A549 (cell line): Measurements from ENCODE around the gene TMEM217. TPM values are rescaled to one million over a fixed set of nuclear protein-coding genes. Genes with fewer than 3 reads are reported as not detected.

Experiments used
- ATAC-seq, 2 experiments: fragments of 200-7000 bp in 1 of 2; fragments of >200 bp in 1 of 2; cut with Nextera tagmentation in 1 of 2; cut with Tn5 transposase in 1 of 2; 3 replicates each; pipeline versions ENCODE4 v1.8.0 to v1.9.1; 2018 to 2020; ENCODE audit warnings: mild to moderate bottlenecking in 1 of 2, moderate library complexity in 1 of 2
- CTCF ChIA-PET: fragments of 300-600 bp; sonication (Branson Sonifier 250); formaldehyde crosslinking; extraction: SDS; loops from one replicate; lab custom pipeline; 2021; ENCODE audit warnings: antibody characterized with exemption, inconsistent platforms; lab: Yijun Ruan, JAX
- POLR2A ChIA-PET: fragments of 350-600 bp; formaldehyde crosslinking; extraction: SDS; loops from one replicate; lab custom pipeline; 2021; ENCODE audit warnings: antibody characterized with exemption, inconsistent platforms; lab: Yijun Ruan, JAX
- DNase-seq, 2 experiments: peaks; one replicate each; pipeline versions ENCODE4 v3.0.0 to v3.0.0-alpha.2; 2011 to 2016; ENCODE audit warnings: low read depth in 1 of 2, low spot score in 1 of 2
- FAIRE-seq: peaks from 2 replicates; lab custom pipeline; 2011; peaks lifted over from hg19 to GRCh38; lab: Jason Lieb, UNC
- H3K27ac ChIP-seq, 2 experiments: fragments of >200 bp; sonication (Bioruptor Twin); formaldehyde crosslinking; 3 replicates each; pipeline ENCODE4 v1.5.1; 2016 to 2017
- H3K4me1 ChIP-seq: fragments of >200 bp; sonication (Bioruptor Twin); formaldehyde crosslinking; 3 replicates; pipeline ENCODE4 v1.6.1; 2016
- H3K4me2 ChIP-seq: fragments of >200 bp; sonication (Bioruptor Twin); formaldehyde crosslinking; 3 replicates; pipeline ENCODE4 v1.6.1; 2016
- H3K4me3 ChIP-seq: fragments of >200 bp; sonication (Bioruptor Twin); formaldehyde crosslinking; 3 replicates; pipeline ENCODE4 v1.5.1; 2016
- H3K9me3 ChIP-seq: fragments of >200 bp; sonication (Bioruptor Twin); formaldehyde crosslinking; 3 replicates; pipeline ENCODE4 v1.6.1; 2016
- CEBPB ChIP-seq, 2 experiments: fragments of >200 bp in 1 of 2; sonication (Bioruptor Twin) in 1 of 2; formaldehyde crosslinking in 1 of 2; IDR thresholded peaks; 2 replicates each; pipeline ENCODE4 v1.6.1; 2012 to 2016
- CHD2 ChIP-seq: fragments of 150-350 bp; IDR thresholded peaks from 2 replicates; pipeline ENCODE4 v1.6.1; 2014; ENCODE audit warnings: low read length; ENCODE audit not compliant: partially characterized antibody
- CTCF ChIP-seq: fragments of >200 bp; sonication (Bioruptor Twin); formaldehyde crosslinking; IDR thresholded peaks from 3 replicates; pipeline ENCODE4 v1.5.1; 2016
- E2F6 ChIP-seq: IDR thresholded peaks from 2 replicates; pipeline ENCODE4 v1.6.1; 2012; ENCODE audit warnings: low read depth, borderline replicate concordance
- ELK1 ChIP-seq: fragments of 150-350 bp; IDR thresholded peaks from 2 replicates; pipeline ENCODE4 v1.6.1; 2014; ENCODE audit warnings: low read depth, mild to moderate bottlenecking, low read length
- FOSB ChIP-seq: fragments of 250-450 bp; sonication (Bioruptor Pico); IDR thresholded peaks from 2 replicates; pipeline ENCODE4 v1.5.0; 2020; ENCODE audit warnings: mild to moderate bottlenecking, moderate library complexity
- HDAC2 ChIP-seq: fragments of 200-600 bp; sonication (generic); IDR thresholded peaks from 2 replicates; pipeline ENCODE4 v1.6.1; 2016
- HMGXB4 ChIP-seq: fragments of 250-450 bp; sonication (Bioruptor Pico); IDR thresholded peaks from 2 replicates; pipeline ENCODE4 v1.5.0; 2021; ENCODE audit warnings: mild to moderate bottlenecking, moderate library complexity, borderline replicate concordance
- HOXB13 ChIP-seq: fragments of 250-450 bp; sonication (Bioruptor Pico); IDR thresholded peaks from 2 replicates; pipeline ENCODE4 v1.5.0; 2020; ENCODE audit warnings: low read depth, mild to moderate bottlenecking, moderate library complexity
- HOXB5 ChIP-seq: fragments of 250-450 bp; sonication (Bioruptor Pico); IDR thresholded peaks from 2 replicates; pipeline ENCODE4 v1.5.0; 2020; ENCODE audit warnings: mild to moderate bottlenecking, moderate library complexity
- KDM1A ChIP-seq: fragments of 200-600 bp; sonication (generic); IDR thresholded peaks from 2 replicates; pipeline ENCODE4 v1.6.1; 2016; ENCODE audit warnings: low read depth, mild to moderate bottlenecking
- MAFK ChIP-seq: fragments of 450-650 bp; IDR thresholded peaks from 2 replicates; pipeline ENCODE4 v1.6.1; 2014; ENCODE audit not compliant: partially characterized antibody
- MAZ ChIP-seq: fragments of 150-350 bp; IDR thresholded peaks from 2 replicates; pipeline ENCODE4 v1.6.1; 2014; ENCODE audit warnings: antibody characterized with exemption, low read depth, low read length, borderline replicate concordance
- NPAS2 ChIP-seq: fragments of 250-450 bp; sonication (Bioruptor Pico); IDR thresholded peaks from 2 replicates; pipeline ENCODE4 v1.8.0; 2022; ENCODE audit warnings: mild to moderate bottlenecking, moderate library complexity, borderline replicate concordance
- POLR2A ChIP-seq: IDR thresholded peaks from 2 replicates; pipeline ENCODE4 v1.6.1; 2012; ENCODE audit warnings: mild to moderate bottlenecking, low read length
- RAD21 ChIP-seq, 2 experiments: fragments of >200 bp in 1 of 2; sonication (Bioruptor Twin) in 1 of 2; formaldehyde crosslinking in 1 of 2; IDR thresholded peaks in 1 of 2; conservative IDR thresholded peaks in 1 of 2; 2 replicates in 1 of 2; 3 replicates in 1 of 2; pipeline ENCODE4 v1.6.1; 2012 to 2018; ENCODE audit warnings: inconsistent platforms in 1 of 2
- RCOR1 ChIP-seq: fragments of 150-350 bp; IDR thresholded peaks from 2 replicates; pipeline ENCODE4 v1.6.1; 2014; ENCODE audit warnings: antibody characterized with exemption, low read length, low read depth
- SMC3 ChIP-seq: fragments of >200 bp; sonication (Bioruptor Twin); formaldehyde crosslinking; IDR thresholded peaks from 3 replicates; pipeline ENCODE4 v1.6.1; 2018; ENCODE audit warnings: inconsistent platforms
- SREBF2 ChIP-seq: fragments of 450-650 bp; IDR thresholded peaks from 2 replicates; pipeline ENCODE4 v1.6.1; 2014; ENCODE audit warnings: mild to moderate bottlenecking, moderate library complexity
- TP53 ChIP-seq: fragments of 250-450 bp; sonication (Bioruptor Pico); IDR thresholded peaks from 2 replicates; pipeline ENCODE4 v1.5.0; 2021; ENCODE audit warnings: mild to moderate bottlenecking, moderate library complexity
- USF2 ChIP-seq: fragments of 450-650 bp; IDR thresholded peaks from 2 replicates; pipeline ENCODE4 v1.6.1; 2014; ENCODE audit warnings: antibody characterized with exemption
- ZSCAN20 ChIP-seq: fragments of 250-450 bp; sonication (Bioruptor Pico); IDR thresholded peaks from 2 replicates; pipeline ENCODE4 v1.8.0; 2022; ENCODE audit warnings: mild to moderate bottlenecking, moderate library complexity
- WGBS: methylation state at CpG from one replicate; pipeline ENCODE4 v1.1.6; 2017; ENCODE audit errors: missing lambda C conversion rate; 5-methylcytosine and 5-hydroxymethylcytosine counted together
- polyA plus RNA-seq, 4 experiments: library from polyadenylated mRNA; depleted of rRNA in 3 of 4; stranded (reverse); fragments of >200 nt; fragmentation: RNase III in 1 of 4; extraction: RNeasy Plus Mini Kit Qiagen cat#74134 plus additional on column Dnase treatment in 1 of 4; gene quantifications; 2 replicates in 3 of 4; 3 replicates in 1 of 4; pipeline ENCODE4 v1.2.3, GENCODE V29; 2011 to 2017

The TMEM217 gene
- polyA plus RNA-seq, 2 of the 4 experiments (the other 2 are of a cell fraction): 0.59 to 1.6 TPM

GRCh38 chr6:37303891-37304503, 46.1 kb upstream of the TMEM217 start:
- TF ChIP-seq SREBF2 (no peak), CTCF (peak; percentile 48; the same call in 1 of the 3 replicates), FOSB (no peak), SMC3 (0 out of 3 replicates have a peak, but pooled peaks have one; percentile 22), HOXB13 (no peak), RCOR1 (no peak), HDAC2 (no peak), CHD2 (no peak), NPAS2 (CRISPR knock-in tag) (no peak), CEBPB (IDR thresholded peaks at IDR 0.05) (no peak), HMGXB4 (CRISPR knock-in tag) (no peak), MAFK (peak; percentile 11), KDM1A (no peak), USF2 (no peak), ZSCAN20 (CRISPR knock-in tag) (no peak), HOXB5 (CRISPR knock-in tag) (no peak), TP53 (CRISPR knock-in tag) (no peak), POLR2A (no peak), MAZ (no peak), ELK1 (no peak), E2F6 (no peak), RAD21 (conservative IDR thresholded peaks at IDR 0.05 in 1 of 2, IDR thresholded peaks at IDR 0.05 in 1 of 2) (0 out of 5 replicates have a peak, but pooled peaks of 1 of the 2 experiments have one; percentile 10)
- POLR2A ChIA-PET: no interaction called here

More at GRCh38 chr6:37303891-37304503, 46.1 kb upstream of the TMEM217 start:
- CTCF ChIA-PET: interaction anchor here (0.7 to 2.4 kb wide), 9 partner anchors 10 to 494 kb away, joined by 3 to 19 read pairs (median 3); no protein-coding TSS in a partner anchor
- 31% methylated on average over 3 of the region's 3 CpGs for WGBS
- H3K4me2 ChIP-seq: no peak overlapping the region
- DNase-seq (peak; percentile 35 to 37), ATAC-seq (peak; percentile 78 to 86), FAIRE-seq (no peak)
- H3K4me3 ChIP-seq: no peak overlapping the region
- no peak overlapping the region for H3K27ac ChIP-seq
- H3K4me1 ChIP-seq: no peaks in the 10 kb centered on the region
- H3K9me3 ChIP-seq: no peaks in the 10 kb centered on the region
